HG03045 (cell line): ENCODE measurements around the gene FREY1.

ENCODE experiments used
- ATAC-seq: cut with Tn5 transposase; IDR thresholded peaks from one replicate; pipeline ENCODE4 v1.9.1; 2021; ENCODE audit warnings: mild to moderate bottlenecking, moderate library complexity; ENCODE audit not compliant: unreplicated experiment

Gene FREY1

GRCh38 chr11:45877221-45877620 is 29.9 kb downstream of the FREY1 start:
- ATAC-seq, result no peak

- ATAC-seq, result no peak
Measured at GRCh38 chr11:45876401-45876800, 30.7 kb downstream of the FREY1 start.

- no peak for ATAC-seq
Measured at GRCh38 chr11:45872651-45873356, 34.3 kb downstream of the FREY1 start.

GRCh38 chr11:45871638-45872037 is 35.4 kb downstream of the FREY1 start:
- no peak for ATAC-seq

GRCh38 chr11:45870706-45871105 is 36.4 kb downstream of the FREY1 start:
- no peak for ATAC-seq

- ATAC-seq, result no peak
Measured at GRCh38 chr11:45869551-45869950, 37.5 kb downstream of the FREY1 start.

- no peak for ATAC-seq
Measured at GRCh38 chr11:45864041-45864440, 43.0 kb downstream of the FREY1 start.

- no peak for ATAC-seq
Measured at GRCh38 chr11:45860764-45861510, 46.1 kb downstream of the FREY1 start.

- ATAC-seq, result no peak
Measured at GRCh38 chr11:45860348-45860747, 46.7 kb downstream of the FREY1 start.

GRCh38 chr11:45859661-45860140 is 47.4 kb downstream of the FREY1 start:
- no peak for ATAC-seq

GRCh38 chr11:45858751-45859398 is 48.2 kb downstream of the FREY1 start:
- no peak for ATAC-seq

GRCh38 chr11:45857961-45858474 is 49.1 kb downstream of the FREY1 start:
- ATAC-seq, result no peak
